PFSK-1 (cell line): ENCODE measurements around the gene SERINC5.

ENCODE experiments used
- FOXP2 ChIP-seq: optimal IDR thresholded peaks from 2 replicates; pipeline ENCODE3; 2011; ENCODE audit warnings: borderline replicate concordance, control low read depth, inconsistent platforms; ENCODE audit not compliant: insufficient read depth; ENCODE audit errors: extremely low read length, extremely low read depth
- POLR2AphosphoS5 ChIP-seq: IDR thresholded peaks from 2 replicates; pipeline ENCODE4 v1.6.1; 2012; ENCODE audit warnings: low read depth, mild to moderate bottlenecking, control low read depth, low read length, moderate library complexity
- REST ChIP-seq, 2 experiments: IDR thresholded peaks; 2 replicates each; pipeline versions ENCODE4 v1.6.1 to v1.8.0; 2011 to 2012; ENCODE audit warnings: low read depth in 2 of 2, low read length in 2 of 2, control low read depth in 1 of 2, inconsistent platforms in 1 of 2, mild to moderate bottlenecking in 1 of 2, moderate library complexity in 1 of 2; ENCODE audit not compliant: insufficient read depth in 1 of 2
- SIN3A ChIP-seq: IDR thresholded peaks from 2 replicates; pipeline ENCODE4 v1.6.1; 2012; ENCODE audit warnings: mild to moderate bottlenecking, low read length, moderate library complexity, borderline replicate concordance; ENCODE audit not compliant: insufficient read depth
- TAF1 ChIP-seq: IDR thresholded peaks from 2 replicates; pipeline ENCODE4 v1.6.1; 2012; ENCODE audit warnings: low read length, control low read depth, borderline replicate concordance; ENCODE audit not compliant: insufficient read depth

DNA sequence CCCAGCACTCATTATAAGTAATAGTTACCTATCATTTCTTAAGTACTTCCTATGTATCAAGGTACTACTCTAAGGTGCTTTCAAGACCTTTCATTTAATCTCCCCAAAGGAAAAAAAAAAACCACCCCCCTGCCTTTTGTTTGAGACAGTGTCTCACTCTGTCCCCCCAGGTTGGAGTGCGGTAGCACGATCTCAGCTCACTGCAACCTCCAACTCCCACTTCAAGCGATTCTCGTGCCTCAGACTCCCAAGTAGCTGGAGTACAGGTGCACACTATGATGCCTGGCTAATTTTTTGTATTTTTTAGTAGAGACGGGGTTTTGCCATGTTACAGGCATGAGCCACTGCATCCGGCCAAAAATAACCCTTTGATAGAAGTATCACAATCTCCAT lies 29.9 kb downstream of the SERINC5 start:
- TF ChIP-seq TAF1 (no peak), REST (IDR thresholded peaks at IDR 0.05; ENCODE audit: insufficient read depth in 1 of 2, low read depth in 2 of 2, low read length in 2 of 2) (no peak), POLR2AphosphoS5 (no peak), FOXP2 (no peak), SIN3A (no peak)
